Measurements from ENCODE around the gene TLX3.
"Not testable (repeated sequence)": the region's sequence is repeated elsewhere in the genome, so short reads cannot be mapped to it uniquely, and the experiment has no call there.

TLX3 gene

GRCh38 chr5:171308453-171309275, at the start of gene TLX3:
Gene TLX3, plus strand, starts transcription at chr5:171309248. Its CDS starts 118 bp downstream, at chr5:171309366.
- DNase-seq: no peak

GRCh38 chr5:171261361-171261760, 47.7 kb upstream of the TLX3 start:
- no peak for DNase-seq

GRCh38 chr5:171261904-171262303, 47.1 kb upstream of the TLX3 start:
- DNase-seq: no peak

GRCh38 chr5:171263181-171263580, 45.9 kb upstream of the TLX3 start:
- DNase-seq: no peak

GRCh38 chr5:171264843-171265242, 44.2 kb upstream of the TLX3 start:
- no peak for DNase-seq

- no peak for DNase-seq
Observed at GRCh38 chr5:171268700-171269620, 40.1 kb upstream of the TLX3 start.

GRCh38 chr5:171269717-171270116, 39.3 kb upstream of the TLX3 start:
- no peak for DNase-seq

- DNase-seq: no peak
Observed at GRCh38 chr5:171270136-171270535, 38.9 kb upstream of the TLX3 start.

GRCh38 chr5:171271798-171272197, 37.2 kb upstream of the TLX3 start:
- DNase-seq: no peak

GRCh38 chr5:171272996-171273970, 35.8 kb upstream of the TLX3 start:
- DNase-seq: no peak

GRCh38 chr5:171275841-171276544, 33.1 kb upstream of the TLX3 start:
- no peak for DNase-seq

GRCh38 chr5:171283753-171284152, 25.3 kb upstream of the TLX3 start:
- DNase-seq: no peak

GRCh38 chr5:171285465-171285864, 23.6 kb upstream of the TLX3 start:
- DNase-seq: no peak

GRCh38 chr5:171288066-171288465, 21.0 kb upstream of the TLX3 start:
- DNase-seq: no peak

- no peak for DNase-seq
Observed at GRCh38 chr5:171291371-171291770, 17.7 kb upstream of the TLX3 start.

- DNase-seq: no peak
Observed at GRCh38 chr5:171295299-171295698, 13.7 kb upstream of the TLX3 start.

- no peak for DNase-seq
Observed at GRCh38 chr5:171295801-171296200, 13.2 kb upstream of the TLX3 start.

GRCh38 chr5:171297941-171298340, 11.1 kb upstream of the TLX3 start:
- not testable (repeated sequence) for DNase-seq

- DNase-seq: no peak
Observed at GRCh38 chr5:171299228-171299627, 9.8 kb upstream of the TLX3 start.

- DNase-seq: no peak
Observed at GRCh38 chr5:171299851-171300250, 9.2 kb upstream of the TLX3 start.

GRCh38 chr5:171300358-171300757, 8.7 kb upstream of the TLX3 start:
- no peak for DNase-seq

GRCh38 chr5:171306166-171306565, 2.9 kb upstream of the TLX3 start:
- DNase-seq: no peak
